Thymus (tissue), 11 donors: ENCODE data around the gene EHF. TPM values are rescaled to one million over a fixed set of nuclear protein-coding genes. Genes with fewer than 3 reads are reported as not detected.

Source experiments
- DNase-seq, 9 donors: peaks; one replicate each; pipeline ENCODE4 v3.0.0-alpha.2; 2013; ENCODE audit warnings: low spot score in 9 of 9, low read depth in 6 of 9, missing footprints in 1 of 9
- H3K27ac ChIP-seq, 2 donors: one replicate each; pipeline ENCODE4 v1.5.1; 2013; ENCODE audit warnings: control low read depth in 1 of 2, low read depth in 1 of 2, low read length in 1 of 2, mild to moderate bottlenecking in 1 of 2, moderate library complexity in 1 of 2
- H3K27me3 ChIP-seq, 2 donors: one replicate each; pipeline ENCODE4 v1.5.1; 2013; ENCODE audit warnings: low read length in 1 of 2; ENCODE audit not compliant: control insufficient read depth in 2 of 2, insufficient read depth in 1 of 2
- H3K36me3 ChIP-seq, 2 donors: one replicate each; pipeline ENCODE4 v1.5.1; 2013; ENCODE audit warnings: low read length in 1 of 2, mild to moderate bottlenecking in 1 of 2, moderate library complexity in 1 of 2; ENCODE audit not compliant: control insufficient read depth in 2 of 2, insufficient read depth in 2 of 2
- H3K4me1 ChIP-seq, 2 donors: one replicate each; pipeline ENCODE4 v1.5.1; 2013; ENCODE audit warnings: low read length in 2 of 2; ENCODE audit not compliant: control insufficient read depth in 2 of 2, insufficient read depth in 2 of 2
- H3K4me3 ChIP-seq, 2 donors: one replicate each; pipeline ENCODE4 v1.5.1; 2013; ENCODE audit warnings: low read length in 2 of 2, control low read depth in 1 of 2, mild to moderate bottlenecking in 1 of 2
- H3K9me3 ChIP-seq, 2 donors: one replicate each; pipeline ENCODE4 v1.5.1; 2013; ENCODE audit warnings: low read length in 1 of 2, mild to moderate bottlenecking in 1 of 2; ENCODE audit not compliant: control insufficient read depth in 2 of 2, insufficient read depth in 1 of 2
- WGBS: extraction: QIAGEN DNeasy Blood & Tissue Kit; methylation state at CpG from one replicate; pipeline ENCODE4 v1.1.7; 2013; 5-methylcytosine and 5-hydroxymethylcytosine counted together
- polyA plus RNA-seq: library from polyadenylated mRNA; stranded (reverse); fragments of 200-250 nt; gene quantifications from one replicate; pipeline ENCODE4 v1.2.3, GENCODE V29; 2013
- total RNA-seq: library from RNA; stranded (reverse); fragments of 120-200 nt; gene quantifications from one replicate; pipeline ENCODE4 v1.2.4, GENCODE V29; 2013
- donor health status: healthy.

The EHF gene
- total and polyA plus RNA-seq, 2 donors = 0.76 to 2.0 TPM

DNA sequence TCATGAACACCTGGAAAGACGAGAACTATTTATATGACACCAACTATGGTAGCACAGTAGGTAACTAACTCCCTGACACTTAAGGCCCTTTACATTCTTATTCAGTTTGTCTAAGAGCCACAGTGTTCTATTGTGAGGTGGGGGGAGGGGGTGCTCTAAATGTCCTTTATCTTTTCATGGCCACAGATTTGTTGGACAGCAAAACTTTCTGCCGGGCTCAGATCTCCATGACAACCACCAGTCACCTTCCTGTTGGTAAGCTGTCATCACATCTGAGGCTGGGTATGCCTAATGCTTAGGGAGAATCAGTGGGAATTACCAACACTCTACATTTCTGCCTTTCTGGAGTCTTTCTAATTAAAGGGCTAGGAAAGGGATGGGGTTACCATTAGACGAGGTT is 30.7 kb downstream of the EHF start:
- 81% methylated on average over 3 of the region's 3 CpGs for WGBS
- no peak overlapping the region for H3K4me3 ChIP-seq
- no peaks in the 10 kb centered on the region for H3K4me1 ChIP-seq
- no peak for DNase-seq
- no peaks in the 10 kb centered on the region for H3K27me3 ChIP-seq
- H3K9me3 ChIP-seq = peaks cover 0 to 3% of the 10 kb centered on the region in 2 donors
- no peak overlapping the region for H3K27ac ChIP-seq
- no peaks in the 10 kb centered on the region for H3K36me3 ChIP-seq

DNA sequence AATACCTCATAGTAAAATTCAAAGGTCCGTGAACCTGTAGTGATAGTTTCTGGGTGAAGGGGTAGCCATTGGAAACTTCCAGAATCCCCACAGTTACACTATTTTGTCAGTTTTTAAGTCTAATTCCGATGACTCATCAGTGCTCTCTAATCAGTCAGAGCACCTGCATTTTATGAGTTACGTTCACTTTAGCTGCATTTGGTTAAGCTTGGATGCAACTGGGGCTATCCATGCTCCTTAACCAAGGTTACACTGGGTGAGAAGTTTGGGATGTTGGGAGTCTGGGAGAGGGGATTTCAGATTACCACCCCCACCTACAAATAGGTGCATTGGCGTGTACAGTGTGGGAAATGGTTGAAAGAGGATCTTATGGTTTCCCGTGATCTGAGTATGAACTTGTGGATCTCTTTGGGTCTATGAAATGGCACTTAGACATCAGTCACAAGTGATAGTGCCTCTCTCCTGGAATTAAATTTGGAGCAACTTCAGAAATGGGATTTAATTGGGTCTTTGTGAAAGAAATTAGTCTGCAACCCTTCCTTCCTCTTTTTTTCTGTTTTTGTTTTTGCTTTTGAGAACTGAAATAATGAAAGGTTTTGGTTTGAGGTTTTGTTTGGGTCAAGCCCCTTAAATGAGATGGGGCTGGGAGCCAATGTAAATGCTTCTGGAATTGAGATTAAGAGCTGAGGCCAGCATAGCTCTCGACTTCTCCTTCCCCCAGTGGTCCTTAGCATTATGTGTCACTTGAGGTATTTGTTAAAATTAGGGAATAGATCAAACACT is 31.5 kb downstream of the EHF start:
- H3K36me3 ChIP-seq = no peaks in the 10 kb centered on the region
- no peak for DNase-seq
- H3K27me3 ChIP-seq = no peaks in the 10 kb centered on the region
- no peaks in the 10 kb centered on the region for H3K4me1 ChIP-seq
- H3K27ac ChIP-seq = no peak overlapping the region
- H3K4me3 ChIP-seq = no peak overlapping the region
- WGBS = 86% methylated on average over 6 of the region's 6 CpGs
- H3K9me3 ChIP-seq = peaks cover 0 to 3% of the 10 kb centered on the region in 2 donors

DNA sequence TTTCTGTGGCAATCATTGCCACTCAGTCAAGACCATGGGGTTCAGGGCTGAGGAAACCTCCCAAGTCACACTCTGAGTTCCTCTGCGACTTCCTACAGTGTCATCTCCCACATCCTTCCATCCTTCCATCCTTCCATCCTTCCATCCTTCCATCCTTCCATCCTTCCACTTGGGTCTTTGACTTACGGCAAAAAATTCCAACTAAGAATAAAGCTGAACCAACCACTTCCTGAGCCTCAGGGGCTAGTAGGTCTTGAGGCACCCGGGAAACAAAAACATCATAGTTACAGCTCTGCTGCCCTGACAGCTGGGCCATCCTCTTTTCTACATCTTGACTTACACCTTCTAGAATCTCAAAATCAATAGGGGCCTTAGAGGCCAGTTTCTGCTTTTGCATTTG is 32.1 kb downstream of the EHF start:
- no peaks in the 10 kb centered on the region for H3K27me3 ChIP-seq
- peaks cover 0 to 3% of the 10 kb centered on the region in 2 donors for H3K9me3 ChIP-seq
- H3K27ac ChIP-seq = no peak overlapping the region
- DNase-seq = no peak
- WGBS = 90% methylated on average over 3 of the region's 3 CpGs
- H3K4me1 ChIP-seq = no peaks in the 10 kb centered on the region
- no peak overlapping the region for H3K4me3 ChIP-seq
- H3K36me3 ChIP-seq = no peaks in the 10 kb centered on the region

DNA sequence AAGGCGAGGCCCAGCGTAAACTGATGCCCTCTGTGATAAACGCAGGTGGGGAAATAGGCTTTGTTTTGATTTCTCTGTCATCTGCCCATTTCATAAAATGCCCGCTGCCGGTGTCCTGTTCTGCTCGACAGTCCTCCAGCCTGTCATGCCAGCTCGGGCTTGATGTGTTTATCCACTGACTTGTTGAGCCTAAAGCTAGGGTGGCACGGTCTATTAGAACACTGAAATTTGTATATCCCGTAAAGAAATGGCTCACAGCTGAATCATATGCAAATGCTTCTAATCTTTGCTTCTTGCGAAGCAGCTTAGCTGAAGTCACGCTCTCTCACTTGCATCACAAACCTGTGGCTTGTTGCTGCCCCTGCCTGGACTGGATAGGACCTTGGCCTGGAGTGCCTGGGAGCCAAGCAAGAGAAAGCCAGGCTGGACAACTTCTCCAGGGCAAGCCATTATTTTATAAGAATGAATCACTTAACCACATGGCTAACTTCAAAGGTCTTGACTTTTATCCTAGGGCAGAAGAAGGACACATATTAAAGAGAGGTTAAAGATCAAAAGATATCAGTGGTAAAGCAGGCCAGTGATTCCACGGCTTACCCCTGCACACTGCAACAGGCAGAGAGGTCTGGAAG is 33.1 kb downstream of the EHF start:
- no peaks in the 10 kb centered on the region for H3K27me3 ChIP-seq
- H3K4me1 ChIP-seq = no peaks in the 10 kb centered on the region
- H3K9me3 ChIP-seq = peaks cover 0 to 3% of the 10 kb centered on the region in 2 donors
- DNase-seq = no peak
- H3K36me3 ChIP-seq = no peaks in the 10 kb centered on the region
- no peak overlapping the region for H3K4me3 ChIP-seq
- WGBS = 93% methylated on average over 12 of the region's 12 CpGs
- H3K27ac ChIP-seq = no peak overlapping the region

DNA sequence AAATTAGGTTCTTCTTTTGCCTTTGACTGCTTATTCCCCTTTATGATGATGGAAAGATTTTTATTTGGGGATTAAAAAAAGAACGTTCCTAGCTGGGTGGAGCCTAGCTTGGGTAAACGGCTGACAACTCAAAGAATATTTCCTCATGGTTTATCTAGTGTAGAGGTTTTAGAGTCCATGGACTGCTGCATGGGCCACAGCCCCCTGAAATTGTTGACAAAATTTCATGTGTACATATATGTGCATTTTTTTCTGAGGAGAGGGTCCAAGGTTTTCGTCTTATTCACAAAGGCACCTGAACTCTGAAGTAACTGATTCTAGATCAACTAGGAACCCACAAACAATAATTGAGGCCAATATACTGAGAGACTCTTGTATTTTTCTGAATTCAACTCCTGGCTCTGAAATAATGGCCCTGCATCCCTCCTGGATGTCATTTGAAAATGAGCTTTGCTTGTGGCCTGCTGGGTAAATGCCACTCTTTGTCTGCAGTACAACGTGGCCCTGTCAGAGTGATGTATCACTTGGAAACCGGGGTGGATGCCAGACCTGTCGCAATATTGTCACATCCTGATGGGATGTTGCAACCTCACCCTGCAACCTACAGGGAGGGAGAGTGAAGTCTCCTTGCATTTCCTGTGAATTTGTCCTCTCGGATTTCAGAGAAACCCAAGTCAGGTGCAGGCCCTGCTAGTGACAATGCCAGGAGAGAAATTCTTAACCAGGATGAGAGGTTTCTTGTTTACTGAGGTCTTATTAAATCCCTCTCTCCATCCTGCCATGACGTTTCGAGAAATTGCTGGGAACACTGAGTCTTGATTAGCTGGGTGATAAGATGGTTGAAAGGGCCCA is 33.8 kb downstream of the EHF start:
- H3K4me1 ChIP-seq = no peaks in the 10 kb centered on the region
- H3K9me3 ChIP-seq = peaks cover 0 to 3% of the 10 kb centered on the region in 2 donors
- no peaks in the 10 kb centered on the region for H3K27me3 ChIP-seq
- H3K36me3 ChIP-seq = no peaks in the 10 kb centered on the region
- 73% methylated on average over 9 of the region's 9 CpGs for WGBS
- DNase-seq = peak in 1 of 9 donors; percentile 5
- no peak overlapping the region for H3K27ac ChIP-seq
- H3K4me3 ChIP-seq = no peak overlapping the region

DNA sequence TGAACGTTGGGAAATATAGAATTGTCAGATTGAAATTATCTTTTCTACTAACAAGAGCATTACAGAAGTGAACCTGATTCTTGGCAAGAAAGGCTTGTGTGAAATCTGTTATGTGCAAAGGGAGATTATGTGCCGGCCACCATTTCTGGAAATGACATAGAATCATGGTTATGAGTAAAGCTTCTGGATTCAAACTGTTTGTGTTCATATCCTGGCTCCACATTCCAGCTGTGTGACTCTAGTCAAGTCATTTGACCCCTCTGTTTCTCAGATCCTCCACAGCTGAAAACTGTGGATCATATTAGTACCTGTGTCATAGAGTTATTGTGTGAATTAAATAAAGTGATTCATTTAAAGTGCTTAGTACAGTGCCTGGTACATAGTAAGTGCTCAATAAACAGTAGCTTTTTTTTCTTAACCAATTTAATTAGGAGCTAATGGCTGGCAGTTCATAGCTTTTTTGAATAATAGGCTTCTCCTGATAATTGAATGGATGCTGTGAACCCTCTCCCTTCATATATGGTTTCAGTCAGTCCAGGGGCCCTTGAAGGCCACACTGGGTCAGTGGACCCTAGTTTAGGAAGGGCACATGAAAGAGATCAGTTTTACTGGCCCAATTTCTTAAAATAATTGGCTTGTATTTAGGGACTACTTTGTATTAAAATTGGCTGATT is 34.6 kb downstream of the EHF start:
- Histone ChIP-seq H3K27me3 (no peaks in the 10 kb centered on the region), H3K27ac (peak overlapping the region in 1 of 2 donors; percentile 37), H3K4me1 (no peaks in the 10 kb centered on the region), H3K36me3 (no peaks in the 10 kb centered on the region), H3K4me3 (no peak overlapping the region), H3K9me3 (peaks cover 0 to 3% of the 10 kb centered on the region in 2 donors)
- DNase-seq = no peak
- whole genome bisulfite sequencing = 79% methylated on average over 2 of the region's 2 CpGs

DNA sequence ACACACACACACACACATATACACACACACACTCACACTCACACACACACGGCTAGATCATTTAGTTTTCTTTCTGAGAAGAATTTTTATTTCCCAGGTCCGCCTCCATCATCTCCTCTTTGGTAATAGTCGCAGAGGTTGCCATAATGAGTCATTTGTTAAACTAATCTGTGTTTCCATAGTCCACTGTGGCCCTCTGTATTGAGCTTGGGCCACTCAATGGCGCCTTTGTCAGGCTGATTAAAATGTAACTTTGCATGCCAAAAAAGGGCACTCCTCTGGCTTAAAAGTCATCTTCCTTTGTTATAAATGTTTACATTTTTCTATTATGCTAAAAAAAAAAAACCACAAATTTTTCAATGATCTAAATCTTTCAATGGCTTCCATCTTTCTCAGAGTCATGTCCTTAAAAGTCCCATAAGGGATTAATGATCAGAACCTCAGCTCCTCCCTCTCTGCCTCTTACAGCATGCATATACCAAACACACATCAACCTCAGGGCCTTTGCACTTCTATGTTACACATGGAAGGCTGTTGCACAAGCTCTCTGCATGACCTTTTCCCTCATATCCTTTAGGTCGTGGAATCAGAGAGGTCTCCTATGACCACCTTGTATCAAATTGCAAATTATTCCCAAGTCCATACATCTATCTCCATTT is 35.3 kb downstream of the EHF start:
- Histone ChIP-seq H3K36me3 (no peaks in the 10 kb centered on the region), H3K27me3 (no peaks in the 10 kb centered on the region), H3K9me3 (peaks cover 0 to 3% of the 10 kb centered on the region in 2 donors), H3K4me1 (no peaks in the 10 kb centered on the region), H3K4me3 (no peak overlapping the region), H3K27ac (no peak overlapping the region)
- DNase-seq = no peak
- WGBS = 94% methylated on average over 5 of the region's 5 CpGs

DNA sequence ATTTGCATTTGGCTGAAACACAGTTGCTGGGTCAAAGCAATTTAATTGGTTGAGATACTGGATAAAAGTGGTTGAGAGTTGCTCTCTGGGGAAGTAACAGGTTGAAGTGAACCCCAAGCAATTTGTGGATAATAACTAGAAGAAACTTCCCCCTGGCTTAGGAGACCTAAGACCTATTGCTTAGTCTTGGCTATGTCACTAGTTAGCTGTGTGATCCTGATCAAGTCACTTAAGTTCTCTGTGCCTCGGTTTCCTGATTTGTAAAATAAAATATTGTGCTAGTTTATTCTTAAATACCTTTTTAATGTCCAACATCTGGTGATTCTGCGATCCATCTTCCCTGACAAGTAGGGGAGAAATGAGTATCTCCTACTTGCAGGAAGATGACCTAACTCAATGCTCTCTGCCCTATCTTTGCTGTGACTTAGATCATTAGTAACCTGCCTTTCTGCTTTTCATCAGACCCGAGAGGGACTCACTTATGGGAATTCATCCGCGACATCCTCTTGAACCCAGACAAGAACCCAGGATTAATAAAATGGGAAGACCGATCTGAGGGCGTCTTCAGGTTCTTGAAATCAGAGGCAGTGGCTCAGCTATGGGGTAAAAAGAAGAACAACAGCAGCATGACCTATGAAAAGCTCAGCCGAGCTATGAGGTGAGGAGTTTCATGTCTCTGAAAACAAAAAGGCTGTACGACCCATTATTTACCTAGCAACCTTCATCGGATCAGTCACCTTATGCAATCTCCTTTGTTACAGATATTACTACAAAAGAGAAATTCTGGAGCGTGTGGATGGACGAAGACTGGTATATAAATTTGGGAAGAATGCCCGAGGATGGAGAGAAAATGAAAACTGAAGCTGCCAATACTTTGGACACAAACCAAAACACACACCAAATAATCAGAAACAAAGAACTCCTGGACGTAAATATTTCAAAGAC is 37.5 kb downstream of the EHF start:
- Histone ChIP-seq H3K36me3 (no peaks in the 10 kb centered on the region), H3K9me3 (peaks cover 0 to 3% of the 10 kb centered on the region in 2 donors), H3K4me3 (no peak overlapping the region), H3K4me1 (no peaks in the 10 kb centered on the region), H3K27me3 (no peaks in the 10 kb centered on the region), H3K27ac (no peak overlapping the region)
- WGBS = 96% methylated on average over 14 of the region's 14 CpGs
- DNase-seq = no peak
